Spleen (tissue), 7 donors: ENCODE results near the gene USH1G.

ENCODE experiments used
- POLR2A ChIP-seq, 3 donors: fragments of 450-650 bp; IDR thresholded peaks; one replicate each; pipeline ENCODE4 v1.5.1; 2017; ENCODE audit warnings: antibody characterized with exemption in 3 of 3, mild to moderate bottlenecking in 1 of 3
- POLR2AphosphoS5 ChIP-seq, 3 donors: sonication (generic); formaldehyde crosslinking; IDR thresholded peaks; one replicate each; pipeline ENCODE4 v1.5.1; 2017; ENCODE audit warnings: antibody characterized with exemption in 3 of 3
- TF ChIP-seq, protein P1 (sequence below), 11 experiments: fragments of 200-600 bp in 7 of 11; fragments of 450-650 bp in 4 of 11; sonication (generic) in 4 of 11; IDR thresholded peaks in 8 of 11; conservative IDR thresholded peaks in 3 of 11; 1 replicate in 7 of 11; 2 replicates in 4 of 11; pipeline versions ENCODE4 v1.4.0 to v1.8.0; 2016 to 2021; ENCODE audit warnings: antibody characterized with exemption in 11 of 11, inconsistent platforms in 4 of 11, mild to moderate bottlenecking in 1 of 11
- donor health status: DM: no; HTN: no; CAD: no; lungs with moderate emphysema.
- donor health status: DM: no; HTN: no; CAD: no.
- donor health status: DM: no; HTN: no; CAD: no.

DNA sequence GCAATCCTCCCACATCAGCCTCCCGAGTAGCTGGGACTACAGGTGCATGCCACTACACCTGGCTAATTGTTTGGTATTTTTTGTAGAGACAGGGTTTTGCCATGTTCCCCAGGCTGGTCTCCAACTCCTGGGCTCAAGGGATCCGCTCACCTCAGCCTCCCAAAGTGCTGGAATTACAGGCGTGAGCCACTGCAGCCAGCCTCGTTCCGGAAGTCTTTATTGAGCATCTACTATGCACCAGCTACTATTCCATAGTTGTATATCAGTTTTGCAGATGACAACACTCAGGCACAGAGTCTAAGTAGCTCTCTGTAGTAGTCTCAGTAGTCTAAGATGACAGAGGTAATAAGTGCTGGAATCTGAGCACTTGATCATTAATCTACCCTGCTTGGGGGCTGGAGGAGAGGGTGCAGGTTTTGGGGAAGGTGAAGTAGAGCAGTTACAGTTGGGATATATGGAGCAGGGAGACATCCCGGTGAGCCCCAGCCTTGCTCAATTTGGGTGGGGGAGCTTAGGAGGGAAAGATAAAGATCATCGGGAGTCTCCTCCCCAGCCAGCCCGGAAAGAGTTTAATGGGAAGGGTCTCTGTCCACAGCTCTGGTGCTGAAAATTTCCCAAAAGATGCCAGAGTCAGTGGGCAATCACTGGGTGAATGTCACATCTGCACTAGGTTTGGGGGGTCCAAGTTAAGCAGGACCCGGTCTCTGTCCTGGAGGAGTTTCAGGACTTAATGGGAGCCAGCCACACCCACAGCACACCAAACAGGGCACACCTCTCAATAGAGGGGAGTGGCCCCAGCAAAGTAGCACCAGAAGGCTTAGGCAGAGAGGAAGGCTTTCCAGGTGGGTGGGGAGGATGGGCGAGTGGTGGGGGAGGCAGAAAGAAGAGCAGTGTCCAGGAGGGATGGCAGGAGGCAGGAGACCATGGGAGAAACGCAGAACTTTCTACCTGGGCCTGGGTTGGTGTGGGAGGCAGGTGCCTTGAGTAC is 14.3 kb upstream of the USH1G start:
- TF ChIP-seq, protein P1, sequence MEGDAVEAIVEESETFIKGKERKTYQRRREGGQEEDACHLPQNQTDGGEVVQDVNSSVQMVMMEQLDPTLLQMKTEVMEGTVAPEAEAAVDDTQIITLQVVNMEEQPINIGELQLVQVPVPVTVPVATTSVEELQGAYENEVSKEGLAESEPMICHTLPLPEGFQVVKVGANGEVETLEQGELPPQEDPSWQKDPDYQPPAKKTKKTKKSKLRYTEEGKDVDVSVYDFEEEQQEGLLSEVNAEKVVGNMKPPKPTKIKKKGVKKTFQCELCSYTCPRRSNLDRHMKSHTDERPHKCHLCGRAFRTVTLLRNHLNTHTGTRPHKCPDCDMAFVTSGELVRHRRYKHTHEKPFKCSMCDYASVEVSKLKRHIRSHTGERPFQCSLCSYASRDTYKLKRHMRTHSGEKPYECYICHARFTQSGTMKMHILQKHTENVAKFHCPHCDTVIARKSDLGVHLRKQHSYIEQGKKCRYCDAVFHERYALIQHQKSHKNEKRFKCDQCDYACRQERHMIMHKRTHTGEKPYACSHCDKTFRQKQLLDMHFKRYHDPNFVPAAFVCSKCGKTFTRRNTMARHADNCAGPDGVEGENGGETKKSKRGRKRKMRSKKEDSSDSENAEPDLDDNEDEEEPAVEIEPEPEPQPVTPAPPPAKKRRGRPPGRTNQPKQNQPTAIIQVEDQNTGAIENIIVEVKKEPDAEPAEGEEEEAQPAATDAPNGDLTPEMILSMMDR (IDR thresholded peaks at IDR 0.05 in 8 of 11, conservative IDR thresholded peaks at IDR 0.05 in 3 of 11): no peak
- no peak for TF ChIP-seq POLR2AphosphoS5 (IDR thresholded peaks at IDR 0.05)
- TF ChIP-seq POLR2A (IDR thresholded peaks at IDR 0.05): no peak
